Upper lobe of left lung (tissue), 4 donors: Measurements from ENCODE around the gene SPSB1.

ENCODE experiments used
- EP300 ChIP-seq, 4 donors: sonication (generic); formaldehyde crosslinking; IDR thresholded peaks; one replicate each; pipeline ENCODE4 v1.5.1; 2017; ENCODE audit warnings: antibody characterized with exemption in 4 of 4, control low read depth in 2 of 4
- POLR2A ChIP-seq, 4 donors: fragments of 450-650 bp; IDR thresholded peaks; one replicate each; pipeline ENCODE4 v1.5.1; 2016 to 2017; ENCODE audit warnings: antibody characterized with exemption in 4 of 4, mild to moderate bottlenecking in 2 of 4
- POLR2AphosphoS5 ChIP-seq, 2 donors: sonication (generic); formaldehyde crosslinking; IDR thresholded peaks; one replicate each; pipeline ENCODE4 v1.5.1; 2017; ENCODE audit warnings: antibody characterized with exemption in 2 of 2
- TF ChIP-seq, protein P1 (sequence below), 6 experiments: fragments of 450-650 bp in 4 of 6; fragments of 200-600 bp in 2 of 6; sonication (generic) in 2 of 6; IDR thresholded peaks; one replicate each; pipeline ENCODE4 v1.5.1; 2016 to 2019; ENCODE audit warnings: antibody characterized with exemption in 6 of 6

DNA sequence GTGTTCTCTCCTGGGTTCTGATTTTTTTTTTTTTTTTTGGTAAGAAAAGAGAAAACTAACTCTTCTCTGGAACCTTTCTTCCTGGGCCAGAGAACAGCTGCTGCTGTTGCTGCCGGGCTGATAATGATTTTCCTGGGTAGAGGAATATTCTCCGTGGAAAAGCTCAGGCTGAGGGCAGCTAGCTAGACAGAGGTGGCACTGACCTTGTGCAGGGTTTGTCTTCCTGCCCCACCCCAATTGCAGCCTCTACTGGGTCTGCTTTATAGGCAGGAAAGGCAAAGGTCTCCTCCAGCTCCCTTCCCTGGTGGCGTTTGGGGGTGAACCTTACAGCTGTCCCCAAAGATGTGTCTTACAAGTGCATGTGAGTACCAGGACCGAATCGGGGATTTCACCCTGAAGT, 79.3 kb downstream of the SPSB1 start:
- TF ChIP-seq, protein P1, sequence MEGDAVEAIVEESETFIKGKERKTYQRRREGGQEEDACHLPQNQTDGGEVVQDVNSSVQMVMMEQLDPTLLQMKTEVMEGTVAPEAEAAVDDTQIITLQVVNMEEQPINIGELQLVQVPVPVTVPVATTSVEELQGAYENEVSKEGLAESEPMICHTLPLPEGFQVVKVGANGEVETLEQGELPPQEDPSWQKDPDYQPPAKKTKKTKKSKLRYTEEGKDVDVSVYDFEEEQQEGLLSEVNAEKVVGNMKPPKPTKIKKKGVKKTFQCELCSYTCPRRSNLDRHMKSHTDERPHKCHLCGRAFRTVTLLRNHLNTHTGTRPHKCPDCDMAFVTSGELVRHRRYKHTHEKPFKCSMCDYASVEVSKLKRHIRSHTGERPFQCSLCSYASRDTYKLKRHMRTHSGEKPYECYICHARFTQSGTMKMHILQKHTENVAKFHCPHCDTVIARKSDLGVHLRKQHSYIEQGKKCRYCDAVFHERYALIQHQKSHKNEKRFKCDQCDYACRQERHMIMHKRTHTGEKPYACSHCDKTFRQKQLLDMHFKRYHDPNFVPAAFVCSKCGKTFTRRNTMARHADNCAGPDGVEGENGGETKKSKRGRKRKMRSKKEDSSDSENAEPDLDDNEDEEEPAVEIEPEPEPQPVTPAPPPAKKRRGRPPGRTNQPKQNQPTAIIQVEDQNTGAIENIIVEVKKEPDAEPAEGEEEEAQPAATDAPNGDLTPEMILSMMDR (IDR thresholded peaks at IDR 0.05) = no peak
- TF ChIP-seq POLR2A (IDR thresholded peaks at IDR 0.05) (no peak), EP300 (IDR thresholded peaks at IDR 0.05) (no peak), POLR2AphosphoS5 (IDR thresholded peaks at IDR 0.05) (no peak)
